A549 (cell line): ENCODE data around the gene GRK4.
"Not testable (repeated sequence)": the region's sequence is repeated elsewhere in the genome, so short reads cannot be mapped to it uniquely, and the experiment has no call there.

Experiments used
- HDAC2 ChIP-seq: fragments of 200-600 bp; sonication (generic); IDR thresholded peaks from 2 replicates; pipeline ENCODE4 v1.6.1; 2016
- KDM1A ChIP-seq: fragments of 200-600 bp; sonication (generic); IDR thresholded peaks from 2 replicates; pipeline ENCODE4 v1.6.1; 2016; ENCODE audit warnings: low read depth, mild to moderate bottlenecking
- TF ChIP-seq, protein P1 (sequence below): fragments of >200 bp; sonication (Bioruptor Twin); formaldehyde crosslinking; IDR thresholded peaks from 3 replicates; pipeline ENCODE4 v1.5.1; 2016

DNA sequence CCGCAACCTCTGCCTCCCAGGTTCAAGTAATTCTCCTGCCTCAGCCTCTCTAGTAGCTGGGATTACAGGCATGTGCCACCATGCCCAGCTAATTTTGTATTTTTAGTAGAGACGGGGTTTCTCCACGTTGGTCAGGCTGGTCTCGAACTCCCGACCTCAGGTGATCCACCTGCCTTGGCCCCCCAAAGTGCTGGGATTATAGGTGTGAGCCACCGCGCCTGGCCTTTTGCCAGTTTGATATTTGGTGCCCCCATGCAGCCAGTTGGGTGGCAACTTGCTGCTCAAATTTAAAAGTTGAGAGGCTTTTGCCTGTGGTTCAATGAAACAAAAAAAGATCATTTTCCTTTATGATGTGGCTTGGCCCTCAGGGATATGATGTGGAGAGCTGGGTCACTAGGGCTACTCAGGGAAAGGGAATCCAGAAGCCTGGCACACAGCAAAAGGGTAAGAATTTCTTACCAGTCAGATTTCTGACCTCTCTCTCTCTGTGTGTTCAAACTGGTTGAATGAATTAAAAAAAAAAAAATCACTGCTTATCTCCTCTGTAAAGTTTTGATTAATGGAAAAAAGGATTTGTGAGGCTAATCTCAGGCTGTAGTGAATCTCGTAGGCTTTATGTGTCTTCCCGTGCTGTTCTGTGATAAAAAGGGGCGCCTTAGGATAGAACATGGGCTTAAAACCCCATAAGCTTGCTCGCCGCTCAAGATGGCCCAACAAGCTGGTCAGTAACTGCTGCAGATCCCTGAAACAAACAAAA lies 87.9 kb downstream of the GRK4 start:
- not testable (repeated sequence) for TF ChIP-seq KDM1A, HDAC2
- TF ChIP-seq, protein P1, sequence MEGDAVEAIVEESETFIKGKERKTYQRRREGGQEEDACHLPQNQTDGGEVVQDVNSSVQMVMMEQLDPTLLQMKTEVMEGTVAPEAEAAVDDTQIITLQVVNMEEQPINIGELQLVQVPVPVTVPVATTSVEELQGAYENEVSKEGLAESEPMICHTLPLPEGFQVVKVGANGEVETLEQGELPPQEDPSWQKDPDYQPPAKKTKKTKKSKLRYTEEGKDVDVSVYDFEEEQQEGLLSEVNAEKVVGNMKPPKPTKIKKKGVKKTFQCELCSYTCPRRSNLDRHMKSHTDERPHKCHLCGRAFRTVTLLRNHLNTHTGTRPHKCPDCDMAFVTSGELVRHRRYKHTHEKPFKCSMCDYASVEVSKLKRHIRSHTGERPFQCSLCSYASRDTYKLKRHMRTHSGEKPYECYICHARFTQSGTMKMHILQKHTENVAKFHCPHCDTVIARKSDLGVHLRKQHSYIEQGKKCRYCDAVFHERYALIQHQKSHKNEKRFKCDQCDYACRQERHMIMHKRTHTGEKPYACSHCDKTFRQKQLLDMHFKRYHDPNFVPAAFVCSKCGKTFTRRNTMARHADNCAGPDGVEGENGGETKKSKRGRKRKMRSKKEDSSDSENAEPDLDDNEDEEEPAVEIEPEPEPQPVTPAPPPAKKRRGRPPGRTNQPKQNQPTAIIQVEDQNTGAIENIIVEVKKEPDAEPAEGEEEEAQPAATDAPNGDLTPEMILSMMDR, result not testable (repeated sequence)
